K562 (cell line): ENCODE results near the gene LDLR. TPM values are rescaled to one million over a fixed set of nuclear protein-coding genes. Genes with fewer than 3 reads are reported as not detected.

Experiments used
- ATAC-seq: fragments of 200-7000 bp; cut with Tn5 transposase; 3 replicates; pipeline ENCODE4 v1.9.1; 2020; ENCODE audit warnings: moderate library complexity
- BruUV-seq: library from RNA; stranded (reverse); fragments of 400-500 nt; replicated peaks from 2 replicates; lab custom pipeline; 2021; lab: Mats Ljungman, UMichigan
- CTCF ChIA-PET: fragments of 300-600 bp; formaldehyde crosslinking; extraction: SDS; loops from one replicate; lab custom pipeline; 2021; ENCODE audit warnings: low intra/inter-chr PET ratio; lab: Yijun Ruan, JAX
- POLR2A ChIA-PET: fragments of 300-600, 350-650 bp; sonication (Branson Sonifier 250); formaldehyde crosslinking; extraction: SDS; loops from one replicate; lab custom pipeline; 2021; ENCODE audit warnings: antibody characterized with exemption, inconsistent platforms; lab: Yijun Ruan, JAX
- DNase-seq, 4 experiments: peaks; one replicate each; pipeline versions ENCODE4 v3.0.0 to v3.0.0-alpha.2; 2011 to 2018; ENCODE audit warnings: low spot score in 3 of 4, mixed read lengths in 3 of 4; ENCODE audit errors: extremely low read depth in 1 of 4
- FAIRE-seq: peaks from 2 replicates; lab custom pipeline; 2011; peaks lifted over from hg19 to GRCh38; lab: Jason Lieb, UNC
- H2AFZ ChIP-seq: 2 replicates; pipeline ENCODE4 v1.6.0; 2011; ENCODE audit warnings: low read depth, low read length, control low read depth, inconsistent platforms
- H3K27ac ChIP-seq: fragments of 200-600 bp; 3 replicates; pipeline ENCODE4 v1.8.0; 2011; ENCODE audit warnings: low read depth, mild to moderate bottlenecking, control low read depth, inconsistent platforms, low read length, moderate library complexity, mixed read lengths; ENCODE audit errors: extremely low read depth
- H3K27me3 ChIP-seq, 2 experiments: fragments of 300-600 bp in 1 of 2; 2 replicates in 1 of 2; 3 replicates in 1 of 2; pipeline versions ENCODE4 v1.6.0 to v1.8.0; 2011; ENCODE audit warnings: inconsistent platforms in 2 of 2, low read length in 2 of 2, mild to moderate bottlenecking in 1 of 2, mixed read lengths in 1 of 2, moderate library complexity in 1 of 2; ENCODE audit not compliant: control insufficient read depth in 2 of 2, insufficient read depth in 2 of 2
- H3K36me3 ChIP-seq: fragments of 300-600 bp; 3 replicates; pipeline ENCODE4 v1.8.0; 2011; ENCODE audit warnings: mild to moderate bottlenecking, low read length, inconsistent platforms; ENCODE audit not compliant: control insufficient read depth, insufficient read depth
- H3K4me1 ChIP-seq, 2 experiments: fragments of 200-600 bp in 1 of 2; replicated peaks in 1 of 2; 2 replicates in 1 of 2; 3 replicates in 1 of 2; pipeline versions ENCODE4 v1.5.1 to v1.8.0; 2011; ENCODE audit warnings: inconsistent platforms in 2 of 2, low read length in 2 of 2, mild to moderate bottlenecking in 1 of 2, mixed read lengths in 1 of 2, moderate library complexity in 1 of 2; ENCODE audit not compliant: control insufficient read depth in 2 of 2, insufficient read depth in 2 of 2
- H3K4me2 ChIP-seq: 2 replicates; pipeline ENCODE4 v1.6.1; 2011; ENCODE audit warnings: low read length, control low read depth, inconsistent platforms, mixed read lengths; ENCODE audit not compliant: insufficient read depth
- H3K4me3 ChIP-seq: fragments of 200-600 bp; sonication (generic), shearing (Covaris generic); 2 replicates; pipeline ENCODE4 v1.5.1; 2016; ENCODE audit warnings: control low read depth, inconsistent platforms
- H3K79me2 ChIP-seq: fragments of 200-600 bp; 3 replicates; pipeline ENCODE4 v1.8.0; 2011; ENCODE audit warnings: low read length, inconsistent platforms; ENCODE audit not compliant: control insufficient read depth, insufficient read depth
- H3K9ac ChIP-seq, 2 experiments: 2 replicates each; pipeline versions ENCODE4 v1.6.0 to v1.6.1; 2011; ENCODE audit warnings: low read depth in 2 of 2, low read length in 2 of 2, control low read depth in 1 of 2, inconsistent platforms in 1 of 2, mild to moderate bottlenecking in 1 of 2, mixed read lengths in 1 of 2; ENCODE audit not compliant: insufficient read depth in 1 of 2
- H3K9me1 ChIP-seq: one replicate; pipeline ENCODE4 v1.6.0; 2011; ENCODE audit warnings: inconsistent platforms, mild to moderate bottlenecking, low read length, moderate library complexity; ENCODE audit not compliant: control insufficient read depth, insufficient read depth
- H3K9me3 ChIP-seq: replicated peaks from 2 replicates; pipeline ENCODE4 v1.5.1; 2011; ENCODE audit warnings: low read depth, low read length, inconsistent platforms; ENCODE audit not compliant: control insufficient read depth, insufficient read depth
- H4K20me1 ChIP-seq: replicated peaks from 2 replicates; pipeline ENCODE4 v1.6.1; 2011; ENCODE audit warnings: low read length, inconsistent platforms, mixed read lengths; ENCODE audit not compliant: control insufficient read depth, insufficient read depth
- CUX1 ChIP-seq: fragments of 200-800 bp; sonication (Bioruptor generic); IDR thresholded peaks from 2 replicates; pipeline ENCODE4 v1.6.1; 2016; ENCODE audit warnings: missing genetic modification characterization, missing compliant biosample characterization
- FOS ChIP-seq: IDR thresholded peaks from 3 replicates; pipeline ENCODE4 v1.6.1; 2011; ENCODE audit not compliant: insufficient read length; ENCODE audit errors: extremely low read depth
- NR2C2 ChIP-seq, 2 experiments: fragments of 200-800 bp in 1 of 2; sonication (Bioruptor generic) in 1 of 2; sonication (generic) in 1 of 2; formaldehyde crosslinking in 1 of 2; IDR thresholded peaks; 2 replicates each; pipeline versions ENCODE4 v1.6.1 to v1.8.0; 2016 to 2022; ENCODE audit warnings: mild to moderate bottlenecking in 1 of 2, missing compliant biosample characterization in 1 of 2, missing genetic modification characterization in 1 of 2, missing genetic modification reagents in 1 of 2
- POLR2AphosphoS2 ChIP-seq: IDR thresholded peaks from 2 replicates; pipeline ENCODE4 v1.6.1; 2012; ENCODE audit warnings: low read length, improper control_type of control experiment
- POLR2G ChIP-seq: fragments of 200-400 bp; formaldehyde crosslinking; IDR thresholded peaks from 2 replicates; pipeline ENCODE4 v1.6.1; 2017; ENCODE audit warnings: low read depth, mild to moderate bottlenecking, antibody characterized with exemption, low read length, moderate library complexity
- PTTG1 ChIP-seq: fragments of 450-650 bp; IDR thresholded peaks from 2 replicates; pipeline ENCODE4 v1.6.1; 2016; ENCODE audit warnings: low read depth, mild to moderate bottlenecking, missing genetic modification characterization, missing compliant biosample characterization
- RBFOX2 ChIP-seq: fragments of 200-400 bp; formaldehyde crosslinking; IDR thresholded peaks from 2 replicates; pipeline ENCODE4 v1.6.1; 2017; ENCODE audit warnings: low read depth, mild to moderate bottlenecking, low read length, moderate library complexity
- RFX1 ChIP-seq: fragments of 450-650 bp; IDR thresholded peaks from 2 replicates; pipeline ENCODE4 v1.6.1; 2016; ENCODE audit warnings: mild to moderate bottlenecking, moderate library complexity
- SMARCB1 ChIP-seq: IDR thresholded peaks from 2 replicates; pipeline ENCODE4 v1.6.1; 2011; ENCODE audit warnings: improper control_type of control experiment, low read depth; ENCODE audit not compliant: insufficient read length
- VEZF1 ChIP-seq: fragments of 200-800 bp; sonication (Bioruptor generic); IDR thresholded peaks from 2 replicates; pipeline ENCODE4 v1.6.1; 2017; ENCODE audit warnings: missing genetic modification characterization, missing compliant biosample characterization
- WGBS: fragments of 100-300 bp; shearing (Covaris generic); methylation state at CpG from one replicate; pipeline ENCODE4 v1.1.6; 2016; ENCODE audit warnings: low coverage, mixed read lengths; ENCODE audit not compliant: insufficient coverage; ENCODE audit errors: missing lambda C conversion rate; 5-methylcytosine and 5-hydroxymethylcytosine counted together
- in situ Hi-C: fragments of 300-500 bp; cut with MboI; formaldehyde crosslinking; loops from 4 replicates; pipeline ENCODE4 v1.15.0; 2018; ENCODE audit warnings: inconsistent platforms, mixed read lengths
- intact Hi-C: fragments of 100-400 bp; cut with micrococcal nuclease; formaldehyde crosslinking; loops from 2 replicates; pipeline ENCODE4 v1.14.2; 2022
- polyA plus RNA-seq, 8 experiments: library from polyadenylated mRNA; depleted of rRNA in 4 of 8; stranded (reverse) in 5 of 8; unstranded in 3 of 8; fragments of >200 nt; fragmentation: Nextera tagmentation in 2 of 8; fragmentation: Illumina TruSeq in 1 of 8; extraction: Ambion mirVana in 2 of 8; extraction: Trizol in 1 of 8; gene quantifications; 2 replicates each; pipeline versions ENCODE4 v1.2.1 to v1.2.3, GENCODE V29; 2011 to 2014; ENCODE audit warnings: inconsistent platforms in 1 of 8, missing spikeins in 1 of 8
- total RNA-seq, 7 experiments: library from RNA; depleted of rRNA in 6 of 7; stranded (reverse); fragments of >200 nt in 6 of 7; fragmentation: Illumina TruSeq in 2 of 7; extraction: Trizol in 2 of 7; gene quantifications; 2 replicates each; pipeline versions ENCODE4 v1.2.1 to v1.2.3, GENCODE V29; 2011 to 2021; ENCODE audit warnings: low replicate concordance in 1 of 7

LDLR gene
- total and polyA plus RNA-seq, 9 of the 15 experiments (the other 6 are each of a cell fraction or from before 2014, with no cell fraction given): 19.9 to 114 (median 56.3) TPM

- Histone ChIP-seq H3K9ac (peak overlapping the region; percentile 97 to 99), H3K27ac (peak overlapping the region; percentile 81), H3K4me3 (peak overlapping the region; percentile 98), H3K79me2 (peaks cover 87% of the 10 kb centered on the region), H3K9me3 (no peaks in the 10 kb centered on the region), H3K27me3 (no peaks in the 10 kb centered on the region), H4K20me1 (peaks cover 60% of the 10 kb centered on the region), H3K4me2 (peak overlapping the region; percentile 97), H3K9me1 (peaks cover 13% of the 10 kb centered on the region), H3K4me1 (peaks cover 50 to 58% of the 10 kb centered on the region in 2 experiments), H2AFZ (no peak overlapping the region), H3K36me3 (peaks cover 64% of the 10 kb centered on the region)
- intact Hi-C loops (loop anchor here (5.0 kb wide), 1 partner anchor 55 kb away; no protein-coding TSS in a partner anchor), in situ Hi-C loops (no loop called here)
- TF ChIP-seq POLR2G (peak; percentile 26; the same call in 1 of the 2 replicates), RFX1 (peak; percentile 78), VEZF1 (CRISPR knock-in tag) (peak; percentile 11; the same call in 1 of the 2 replicates), NR2C2 (CRISPR knock-in tag; IDR thresholded peaks at IDR 0.05) (no peak), NR2C2 (tag; IDR thresholded peaks at IDR 0.05) (peak; percentile 52; the same call in 1 of the 2 replicates), PTTG1 (tag) (no peak), SMARCB1 (peak; percentile 83), FOS (peak; percentile 0), POLR2AphosphoS2 (0 out of 2 replicates have a peak, but pooled peaks have one; percentile 26), CUX1 (no peak), RBFOX2 (peak; percentile 54)
- no peak for FAIRE-seq
- no TSS peak for BruUV-seq
- DNase-seq: no peak
- no peak for ATAC-seq
- ChIA-PET CTCF (interaction anchor here (0.6 to 0.8 kb wide), 2 partner anchors 39 to 57 kb away, joined by 3 read pairs; no protein-coding TSS in a partner anchor), POLR2A (interaction anchor here (0.6 to 6.1 kb wide), 6 partner anchors 9 to 218 kb away, joined by 3 to 54 read pairs (median 4); no protein-coding TSS in a partner anchor)
- WGBS: 9% methylated on average over 5 of the region's 6 CpGs
These were observed 2.9 kb downstream of the LDLR start for GRCh38 chr19:11092181-11092538.
